ENCODE data around the gene ADK. TPM values are rescaled to one million over a fixed set of nuclear protein-coding genes. Genes with fewer than 3 reads are reported as not detected.

The ADK gene
- total and polyA plus RNA-seq, 11 donors = 20.8 to 55.5 (median 39.8) TPM

DNA sequence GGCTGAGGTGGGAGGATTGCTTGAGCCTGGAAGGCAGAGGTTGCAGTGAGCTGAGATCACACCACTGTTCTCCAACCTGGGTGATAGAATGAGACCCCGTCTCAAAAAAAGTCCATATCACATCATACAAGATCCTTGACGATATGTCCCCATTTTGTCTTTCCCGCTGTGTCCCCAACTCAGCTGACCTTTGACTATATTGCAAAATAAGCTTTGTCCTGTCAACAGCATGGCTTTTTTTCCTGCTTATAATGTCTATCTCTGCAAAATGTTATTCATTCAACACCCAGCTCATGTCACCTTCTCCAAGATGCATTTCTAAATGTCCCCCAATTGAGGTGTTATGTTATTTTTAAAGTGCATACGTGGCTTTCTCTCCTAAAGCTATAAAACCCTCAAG, 539.4 kb downstream of the ADK start:
- TF ChIP-seq, protein P1, sequence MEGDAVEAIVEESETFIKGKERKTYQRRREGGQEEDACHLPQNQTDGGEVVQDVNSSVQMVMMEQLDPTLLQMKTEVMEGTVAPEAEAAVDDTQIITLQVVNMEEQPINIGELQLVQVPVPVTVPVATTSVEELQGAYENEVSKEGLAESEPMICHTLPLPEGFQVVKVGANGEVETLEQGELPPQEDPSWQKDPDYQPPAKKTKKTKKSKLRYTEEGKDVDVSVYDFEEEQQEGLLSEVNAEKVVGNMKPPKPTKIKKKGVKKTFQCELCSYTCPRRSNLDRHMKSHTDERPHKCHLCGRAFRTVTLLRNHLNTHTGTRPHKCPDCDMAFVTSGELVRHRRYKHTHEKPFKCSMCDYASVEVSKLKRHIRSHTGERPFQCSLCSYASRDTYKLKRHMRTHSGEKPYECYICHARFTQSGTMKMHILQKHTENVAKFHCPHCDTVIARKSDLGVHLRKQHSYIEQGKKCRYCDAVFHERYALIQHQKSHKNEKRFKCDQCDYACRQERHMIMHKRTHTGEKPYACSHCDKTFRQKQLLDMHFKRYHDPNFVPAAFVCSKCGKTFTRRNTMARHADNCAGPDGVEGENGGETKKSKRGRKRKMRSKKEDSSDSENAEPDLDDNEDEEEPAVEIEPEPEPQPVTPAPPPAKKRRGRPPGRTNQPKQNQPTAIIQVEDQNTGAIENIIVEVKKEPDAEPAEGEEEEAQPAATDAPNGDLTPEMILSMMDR (IDR thresholded peaks at IDR 0.05) = no peak
- no peak for TF ChIP-seq POLR2A (IDR thresholded peaks at IDR 0.05)

DNA sequence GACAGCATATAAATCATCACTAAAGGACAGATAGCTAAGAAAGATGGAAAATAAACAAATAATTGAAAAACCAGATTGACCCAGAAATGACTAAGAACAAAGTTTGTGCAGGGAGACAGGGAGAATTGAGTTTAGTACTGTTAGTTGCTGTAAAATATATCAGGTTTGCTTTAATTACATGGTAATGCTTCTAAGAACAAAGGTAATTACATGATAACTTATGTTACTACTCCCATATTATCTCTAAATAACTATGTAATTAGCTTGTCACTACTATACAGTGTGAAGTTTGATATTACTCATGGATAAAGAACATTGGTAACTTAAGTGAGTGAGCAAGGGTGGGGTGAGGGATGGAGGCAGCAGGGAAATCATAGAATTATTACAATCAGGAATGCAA, 540.1 kb downstream of the ADK start:
- Histone ChIP-seq H3K9me3 (no peaks in the 10 kb centered on the region), H3K4me1 (no peaks in the 10 kb centered on the region), H3K4me3 (no peak overlapping the region), H3K27me3 (no peaks in the 10 kb centered on the region), H3K36me3 (no peaks in the 10 kb centered on the region), H3K27ac (no peak overlapping the region)
- ATAC-seq (no peak), DNase-seq (no peak)
- no peak for TF ChIP-seq POLR2A (IDR thresholded peaks at IDR 0.05)
- intact Hi-C loops (cut with DNase I) = no loop called here

More for the DNA sequence above, 539.4 kb downstream of the ADK start:
- no peaks in the 10 kb centered on the region for H3K9me3 ChIP-seq
- H3K4me3 ChIP-seq = no peak overlapping the region
- no peaks in the 10 kb centered on the region for H3K4me1 ChIP-seq
- DNase-seq (no peak), ATAC-seq (no peak)
- H3K36me3 ChIP-seq = no peaks in the 10 kb centered on the region
- WGBS, 4 donors = 93 to 97% (median 95%) methylated on average over 4 of the region's 4 CpGs
- no peaks in the 10 kb centered on the region for H3K27me3 ChIP-seq
- H3K27ac ChIP-seq = no peak overlapping the region
- intact Hi-C loops (cut with DNase I) = no loop called here

GRCh38 chr10:74704629-74705357, 553.8 kb downstream of the ADK start:
- TF ChIP-seq, protein P1 (IDR thresholded peaks at IDR 0.05) = no peak
- no peak for TF ChIP-seq POLR2A (IDR thresholded peaks at IDR 0.05)
- Histone ChIP-seq H3K4me3 (no peak overlapping the region), H3K4me1 (no peaks in the 10 kb centered on the region), H3K27me3 (no peaks in the 10 kb centered on the region), H3K27ac (no peak overlapping the region), H3K9me3 (peaks cover 0 to 7% (median 0%) of the 10 kb centered on the region in 12 donors), H3K36me3 (peaks cover 0 to 15% (median 7%) of the 10 kb centered on the region in 9 donors)
- ATAC-seq (no peak), DNase-seq (no peak)
- intact Hi-C loops (cut with DNase I) = no loop called here
- 60 to 73% (median 63%) methylated on average over 3 of the region's 3 CpGs for WGBS, 4 donors

DNA sequence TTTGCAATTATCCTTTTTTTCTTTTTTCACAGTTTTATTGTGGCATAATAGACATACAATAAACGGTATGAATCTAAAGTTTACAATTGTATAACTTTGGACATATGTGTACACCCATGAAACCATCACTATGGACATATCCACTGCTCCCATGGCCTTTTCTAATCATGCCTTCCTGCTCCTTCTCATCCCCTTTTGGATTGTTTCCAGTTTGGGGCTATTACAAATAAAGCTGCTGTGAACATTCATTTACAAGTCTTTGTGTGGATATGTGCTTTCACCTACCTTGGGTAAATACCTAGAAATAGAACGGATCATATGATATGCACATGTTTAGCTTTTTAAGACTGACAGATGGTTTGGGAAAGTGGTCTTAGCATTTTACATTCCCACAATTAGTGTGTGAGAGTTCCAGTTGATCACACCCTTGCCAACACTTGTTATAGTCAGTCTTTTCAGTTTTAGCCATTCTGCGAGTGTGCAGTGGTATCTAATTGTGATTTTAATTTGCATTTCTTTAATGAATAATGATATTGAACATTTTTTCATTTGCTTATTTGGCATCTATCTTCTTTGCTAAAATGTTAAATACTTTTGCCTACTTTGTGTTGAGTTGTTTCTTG, 554.4 kb downstream of the ADK start:
- Histone ChIP-seq H3K9me3 (peaks cover 0 to 7% (median 0%) of the 10 kb centered on the region in 12 donors), H3K36me3 (peaks cover 0 to 15% (median 7%) of the 10 kb centered on the region in 9 donors), H3K4me3 (no peak overlapping the region), H3K4me1 (no peaks in the 10 kb centered on the region), H3K27me3 (no peaks in the 10 kb centered on the region), H3K27ac (no peak overlapping the region)
- TF ChIP-seq, protein P1 (IDR thresholded peaks at IDR 0.05) = no peak
- no peak for TF ChIP-seq POLR2A (IDR thresholded peaks at IDR 0.05)
- DNase-seq = no peak
- WGBS, 4 donors = 93 to 97% (median 97%) methylated on average over 3 of the region's 3 CpGs
- intact Hi-C loops (cut with DNase I) = no loop called here
- ATAC-seq = no peak

Data from heart left ventricle (tissue), 16 donors.